PC-9 (cell line): ENCODE data around the gene TMEM91.

Source experiments
- CTCF ChIP-seq: fragments of 200-600 bp; sonication (generic); conservative IDR thresholded peaks from 2 replicates; pipeline ENCODE4 v1.6.1; 2017; ENCODE audit warnings: mixed run types, antibody characterized with exemption, mild to moderate bottlenecking, moderate library complexity
- EZH2 ChIP-seq: fragments of 200-600 bp; sonication (generic); IDR thresholded peaks from 2 replicates; pipeline ENCODE4 v1.8.0; 2017; ENCODE audit warnings: antibody characterized with exemption, low read depth

- no peak for TF ChIP-seq CTCF
- no peak for TF ChIP-seq EZH2
These were observed 2.3 kb upstream of the TMEM91 start for GRCh38 chr19:41373993-41374392.
